ENCODE data around the gene CSRP2.
A peak's percentile ranks its signal among the peaks of the same experiment; 100 is the strongest.

Gene CSRP2

DNA sequence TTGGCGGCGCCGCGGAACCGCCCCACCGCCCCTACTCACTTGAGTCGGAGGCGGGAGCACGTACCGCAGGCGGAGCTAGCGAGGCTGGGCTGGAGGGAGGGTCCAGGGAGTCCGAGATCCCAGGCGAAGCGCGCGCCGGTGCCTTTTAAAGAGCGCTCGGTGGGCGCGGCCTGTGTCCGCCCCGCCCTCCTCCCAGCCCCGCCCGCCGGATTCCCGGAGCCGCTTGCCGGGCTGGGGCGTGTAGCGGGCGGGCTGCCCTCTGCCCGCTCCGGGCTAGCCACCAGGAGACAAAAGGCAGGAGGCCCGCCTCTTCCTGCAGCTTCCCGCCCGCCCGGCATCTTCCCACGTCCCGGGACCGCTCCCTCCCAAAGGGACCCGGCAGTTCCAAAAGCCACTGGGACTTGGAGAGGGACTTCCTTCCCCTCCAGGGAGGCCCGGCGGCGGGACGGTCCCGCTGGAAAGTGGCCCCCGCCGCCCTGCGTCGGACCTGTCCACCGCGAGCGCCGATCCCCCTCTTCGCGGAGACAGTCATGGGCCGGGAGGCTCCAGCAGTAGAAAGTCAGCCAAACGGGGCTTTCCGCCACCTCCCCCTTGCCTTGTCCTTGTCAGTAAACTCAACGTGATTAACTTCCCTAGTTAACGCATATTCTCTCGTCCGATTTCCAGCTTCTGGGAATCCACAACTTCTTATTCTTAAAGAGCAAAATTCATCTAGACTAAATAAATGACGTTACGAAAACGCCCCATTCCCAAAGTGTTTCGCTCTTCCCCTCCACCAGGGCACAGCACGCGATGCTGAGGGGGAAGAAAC, at the start of gene CSRP2:
Gene CSRP2, minus strand, starts transcription at position 121 of the 811 bp plus-strand sequence. CDS start 12,759 bp downstream, outside the sequence.
- peak; percentile 53 to 56 for DNase-seq

DNA sequence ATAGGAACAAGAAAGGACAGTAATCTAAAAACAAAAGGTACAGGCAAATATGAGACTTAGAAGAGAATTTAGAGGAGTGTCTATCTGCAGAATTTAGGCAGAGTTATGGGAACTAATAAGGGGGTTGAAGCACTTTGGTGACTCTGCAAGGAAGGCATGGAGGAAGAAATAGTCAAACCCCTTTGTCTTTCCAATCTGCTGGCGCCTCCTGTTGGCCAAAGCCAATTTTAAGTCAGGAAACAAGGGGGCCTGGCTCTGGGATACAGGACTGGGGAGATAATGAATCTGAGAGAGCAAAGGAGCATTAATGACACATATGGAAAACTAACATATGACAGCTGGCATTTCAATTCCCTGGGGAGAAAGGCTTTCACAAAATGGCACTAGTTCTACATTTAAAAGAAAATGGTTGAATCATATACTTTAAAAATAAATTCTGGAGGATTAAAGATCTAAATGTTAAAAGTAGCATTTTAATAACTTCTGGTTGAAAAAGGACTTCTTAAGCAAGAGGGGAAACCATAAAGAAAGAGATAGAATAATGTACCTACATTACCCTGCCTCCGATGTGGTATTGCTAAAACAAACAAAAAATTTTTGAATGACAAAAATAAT, 48.5 kb upstream of the CSRP2 start:
- DNase-seq = no peak

DNA sequence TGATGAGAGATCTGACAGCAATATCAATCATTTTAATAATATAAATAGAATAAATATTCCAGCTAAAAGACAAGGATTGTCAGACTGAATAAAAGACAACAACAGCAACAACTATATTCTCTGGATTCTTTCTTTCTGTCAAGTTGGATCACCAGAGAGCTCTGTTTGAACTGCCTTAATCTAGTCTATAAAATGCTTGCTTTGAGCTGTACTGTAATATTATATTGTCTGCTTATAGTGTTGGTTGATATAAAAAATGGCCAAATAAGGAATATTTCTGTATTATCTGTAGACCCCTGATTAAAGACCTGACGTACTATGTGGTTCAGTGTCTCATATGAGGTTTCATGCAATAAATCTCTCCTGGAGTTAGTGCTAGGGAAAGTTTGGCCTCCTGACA, 46.3 kb upstream of the CSRP2 start:
- no peak for DNase-seq

DNA sequence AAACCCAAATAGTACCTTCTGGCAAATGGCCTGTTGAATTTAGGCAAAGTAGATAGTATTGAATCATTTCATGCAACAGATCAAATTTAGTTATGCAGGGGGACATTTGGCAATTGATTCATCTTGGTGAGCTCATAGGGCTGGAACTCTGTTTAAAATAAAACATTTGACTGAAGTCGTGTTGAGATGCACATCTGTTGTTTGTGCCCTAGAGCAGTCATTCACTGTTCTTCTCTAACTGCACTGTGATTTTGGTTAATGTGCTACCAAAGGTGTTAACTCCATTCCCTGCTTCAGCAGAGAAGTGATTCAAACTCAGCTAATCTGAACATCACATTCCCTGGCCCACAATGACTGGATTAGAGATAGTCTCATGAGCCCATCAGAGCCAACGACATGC, 44.0 kb upstream of the CSRP2 start:
- no peak for DNase-seq

DNA sequence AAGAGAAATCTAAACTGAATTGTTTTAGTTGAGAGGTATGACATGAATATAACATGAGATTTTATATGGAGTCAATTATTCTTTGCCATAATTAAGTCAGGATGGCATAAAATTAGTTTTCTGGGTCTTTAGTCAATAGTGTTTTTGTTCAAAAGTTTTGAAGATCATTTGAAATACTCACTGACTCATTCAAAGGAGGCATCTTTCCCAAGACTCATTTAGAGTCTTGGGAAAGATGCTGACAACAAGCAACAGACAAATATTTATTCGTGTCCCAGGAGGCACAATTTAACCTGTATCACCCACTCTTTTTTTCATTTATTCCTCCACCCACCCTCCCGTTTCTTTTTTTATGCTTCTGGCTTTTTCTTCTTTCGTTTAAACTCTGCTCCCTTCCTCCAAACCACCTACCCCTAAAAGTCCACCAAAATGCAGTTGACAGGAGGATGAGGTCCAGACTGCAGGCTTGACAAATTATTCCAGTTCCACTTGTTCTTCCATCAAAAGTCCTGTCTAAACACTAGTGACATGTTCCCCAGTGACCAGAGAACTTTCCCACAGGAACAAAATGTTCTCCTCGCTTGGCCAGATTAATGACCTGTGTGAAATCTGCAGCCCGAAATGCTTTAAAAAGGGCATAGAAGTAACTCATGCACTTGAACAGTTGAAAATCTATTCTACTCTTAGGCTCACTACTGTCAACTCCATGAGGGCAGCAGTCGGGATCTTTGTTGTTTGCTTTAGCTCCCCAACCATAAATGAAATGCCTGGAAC, 43.3 kb upstream of the CSRP2 start:
- no peak for DNase-seq

DNA sequence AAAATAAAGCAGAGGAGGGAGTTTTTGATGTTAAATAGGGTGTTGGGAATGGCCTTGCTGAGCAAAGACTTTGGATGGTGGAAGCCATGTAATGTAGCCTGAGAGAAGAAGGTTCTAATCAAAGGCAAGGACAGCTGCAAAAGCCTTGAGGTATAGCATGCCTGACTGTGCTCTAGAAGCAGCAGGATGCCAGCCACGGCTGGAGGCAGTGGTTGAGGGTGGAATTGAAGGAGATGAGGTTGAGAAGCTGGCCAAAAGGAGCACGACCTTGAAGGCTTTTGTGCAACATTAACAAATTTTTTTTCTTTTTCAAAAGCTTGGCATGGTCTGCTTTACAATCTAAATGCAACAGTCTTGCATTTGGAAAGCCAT, 42.3 kb upstream of the CSRP2 start:
- DNase-seq = no peak

DNA sequence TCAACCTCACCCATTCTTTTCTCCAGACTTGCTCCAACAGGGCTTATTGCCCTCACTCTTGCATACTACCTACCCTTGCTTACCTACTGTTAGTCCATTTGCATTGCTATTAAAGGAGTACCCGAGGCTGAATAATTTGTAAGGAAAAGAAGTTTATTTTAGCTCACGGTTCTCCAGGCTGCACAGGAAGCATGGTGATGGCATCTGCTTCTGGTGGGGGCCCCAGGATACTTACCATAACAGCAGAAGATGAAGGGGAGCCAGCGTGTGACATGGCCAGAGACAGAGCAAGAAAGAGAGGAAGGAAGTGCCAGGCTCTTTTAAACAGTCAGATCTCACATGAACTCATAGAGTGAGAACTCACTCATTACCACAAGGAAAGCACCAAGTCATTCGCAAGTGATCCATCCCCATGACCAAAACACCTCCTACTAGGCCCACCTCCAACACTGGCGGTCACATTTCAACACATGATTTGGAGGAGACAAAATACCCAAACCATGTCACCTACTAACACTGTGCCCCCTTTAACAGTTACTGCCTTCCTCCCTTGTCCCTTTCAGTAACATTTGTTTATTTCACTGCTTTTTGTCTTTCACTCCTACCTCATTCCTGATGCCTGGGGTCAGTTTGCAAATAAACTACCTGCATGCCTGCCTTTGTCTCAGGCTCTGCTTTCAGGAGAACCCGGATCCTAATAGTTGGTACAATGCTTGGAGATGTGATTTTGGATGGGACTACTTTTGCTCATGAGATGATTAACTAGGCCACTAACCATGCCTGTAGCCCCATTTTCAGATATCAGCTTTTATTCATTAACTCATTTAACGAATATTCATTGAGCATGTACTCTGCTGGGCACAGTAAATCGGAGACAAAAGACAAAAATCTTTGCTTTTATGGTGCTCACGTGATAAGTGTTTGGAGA, 41.6 kb upstream of the CSRP2 start:
- DNase-seq = no peak

DNA sequence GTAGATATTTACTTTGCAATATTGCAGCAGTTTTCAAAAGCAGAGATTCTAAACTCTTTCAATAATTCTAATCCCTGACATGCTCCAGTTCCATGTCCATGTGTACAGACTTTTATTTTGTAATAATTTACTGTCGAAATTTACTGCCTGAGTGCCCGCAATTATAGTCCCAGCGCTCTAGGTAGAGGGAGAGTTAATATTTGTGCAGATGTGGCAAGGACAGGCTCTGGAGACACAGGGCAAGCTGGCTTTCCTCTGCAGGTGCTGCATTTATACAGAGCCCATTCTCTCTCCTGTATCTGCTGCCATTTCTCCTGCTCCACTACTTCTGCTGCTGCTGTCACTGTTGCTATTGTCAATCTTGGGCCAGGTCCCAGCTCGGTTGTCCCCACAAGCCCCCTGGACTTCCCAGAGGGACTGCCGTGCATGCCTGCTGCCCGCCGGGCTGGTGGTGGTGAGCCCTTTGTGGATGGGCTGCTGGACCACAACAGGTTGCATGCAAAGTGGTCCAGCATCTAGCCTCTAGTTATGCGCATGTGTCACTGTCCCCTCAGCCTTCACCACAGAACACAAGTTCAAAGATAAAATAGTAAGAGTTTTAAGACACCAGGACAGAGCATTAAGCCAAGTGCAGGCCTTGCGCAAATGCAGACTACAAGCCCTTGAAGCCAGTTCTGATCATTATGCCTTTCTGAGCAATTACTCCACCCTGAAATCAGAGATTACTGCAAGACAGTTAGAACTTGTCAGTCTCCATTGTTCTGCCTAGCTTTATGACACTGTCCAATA, 40.8 kb upstream of the CSRP2 start:
- no peak for DNase-seq

DNA sequence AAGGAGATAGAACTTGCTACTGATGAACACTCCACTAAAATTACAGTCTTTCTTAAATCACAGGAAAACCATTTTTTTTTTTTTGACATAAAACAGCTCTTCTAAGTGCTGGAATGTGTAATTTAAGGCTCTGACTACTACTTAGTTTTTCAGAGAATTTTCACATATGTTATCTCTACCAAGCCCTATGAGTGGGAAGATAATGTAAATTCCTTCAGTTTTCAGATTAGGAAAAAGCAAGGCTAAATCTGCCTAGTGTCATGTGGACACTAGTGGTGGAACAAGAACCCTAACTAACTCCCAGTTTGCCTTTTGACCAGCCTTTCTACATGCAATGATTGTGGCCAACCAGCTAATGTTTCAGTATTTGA, 37.3 kb upstream of the CSRP2 start:
- DNase-seq = no peak

DNA sequence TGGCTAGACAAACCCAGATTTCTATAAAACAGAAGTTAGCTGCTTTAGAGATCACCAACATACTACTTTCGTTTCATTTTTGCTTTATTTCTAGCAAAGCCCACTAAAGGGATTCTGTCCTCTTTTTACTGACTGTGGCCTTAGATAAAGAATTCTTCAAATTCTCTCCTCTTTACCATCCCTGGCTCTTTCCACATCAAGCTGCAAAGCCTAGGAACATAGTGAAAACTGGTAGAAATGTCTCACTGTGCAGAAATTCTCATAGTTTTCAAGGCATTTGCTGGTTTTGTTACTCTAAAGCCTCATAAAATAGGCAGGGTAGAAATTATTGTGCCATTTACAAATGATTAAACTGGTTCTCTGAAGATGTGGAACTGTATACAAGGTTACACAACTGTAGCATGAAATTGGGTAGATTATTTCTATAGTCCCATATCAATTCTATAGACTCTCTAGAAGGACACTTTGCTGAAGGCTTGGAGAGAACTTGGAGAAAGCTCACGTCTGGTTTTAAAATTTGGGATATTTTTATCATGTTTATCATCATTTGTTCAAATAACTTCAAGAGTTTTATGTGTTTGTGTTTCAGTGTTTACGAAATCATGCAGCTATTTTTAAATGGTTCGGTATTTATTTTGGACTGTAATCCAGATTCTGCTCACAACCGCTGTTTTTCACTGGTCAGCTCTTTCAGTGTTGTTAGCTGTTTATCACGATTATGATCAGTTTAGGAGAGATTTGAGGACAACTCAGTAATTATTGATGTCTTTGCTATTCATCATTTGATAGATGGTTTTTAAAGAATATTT, 36.7 kb upstream of the CSRP2 start:
- no peak for DNase-seq

DNA sequence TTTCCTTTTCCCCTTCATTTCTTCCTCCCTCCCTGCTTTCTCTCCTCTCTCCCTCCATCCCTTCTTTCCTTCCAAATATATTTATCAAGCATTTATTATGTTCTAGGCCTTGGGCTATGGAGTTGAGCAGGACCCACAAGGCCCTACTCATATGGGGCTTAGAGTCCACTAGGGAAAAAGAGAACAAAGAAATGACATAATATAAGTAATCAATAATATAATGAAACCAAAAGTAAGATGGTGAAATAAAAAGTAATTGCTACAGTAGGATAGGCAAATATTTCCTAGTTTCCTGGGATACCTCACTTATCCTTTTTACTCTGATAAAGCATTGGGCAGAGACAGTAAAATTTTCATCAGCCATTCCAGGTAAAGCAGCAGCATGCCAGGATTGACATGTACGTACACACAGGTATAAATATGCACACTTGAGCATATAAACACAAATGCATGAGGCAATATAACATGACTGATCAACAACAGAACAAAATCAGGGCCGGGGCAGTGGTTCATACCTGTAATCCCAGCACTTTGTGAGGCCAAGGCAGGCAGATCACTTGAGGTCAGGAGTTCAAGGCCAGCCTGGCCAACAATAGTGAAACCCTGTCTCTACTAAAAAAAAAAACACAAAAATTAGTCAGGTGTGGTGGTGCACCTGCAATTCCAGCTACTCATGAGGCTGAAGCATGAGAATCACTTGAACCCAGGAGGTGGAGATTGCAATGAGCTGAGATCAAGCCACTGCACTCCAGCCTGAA, 35.5 kb upstream of the CSRP2 start:
- no peak for DNase-seq

DNA sequence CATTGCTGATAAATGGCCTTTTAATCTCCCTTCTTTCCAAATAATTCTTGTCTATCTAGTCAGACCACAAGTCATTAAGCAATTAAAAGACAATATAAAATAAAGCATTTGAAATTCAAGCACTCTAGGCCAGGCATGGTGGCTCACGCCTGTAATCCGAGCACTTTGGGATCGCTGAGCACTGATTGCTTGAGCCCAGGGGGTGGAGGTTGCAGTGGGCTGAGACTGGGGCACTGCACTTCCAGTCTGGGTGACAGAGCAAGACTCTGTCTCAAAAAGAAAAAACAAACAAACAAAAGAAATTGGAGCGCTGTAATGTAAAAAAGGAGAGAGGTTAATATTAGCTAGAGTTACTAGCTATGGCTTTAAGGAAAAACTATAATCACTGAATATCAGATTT, 30.5 kb upstream of the CSRP2 start:
- no peak for DNase-seq

DNA sequence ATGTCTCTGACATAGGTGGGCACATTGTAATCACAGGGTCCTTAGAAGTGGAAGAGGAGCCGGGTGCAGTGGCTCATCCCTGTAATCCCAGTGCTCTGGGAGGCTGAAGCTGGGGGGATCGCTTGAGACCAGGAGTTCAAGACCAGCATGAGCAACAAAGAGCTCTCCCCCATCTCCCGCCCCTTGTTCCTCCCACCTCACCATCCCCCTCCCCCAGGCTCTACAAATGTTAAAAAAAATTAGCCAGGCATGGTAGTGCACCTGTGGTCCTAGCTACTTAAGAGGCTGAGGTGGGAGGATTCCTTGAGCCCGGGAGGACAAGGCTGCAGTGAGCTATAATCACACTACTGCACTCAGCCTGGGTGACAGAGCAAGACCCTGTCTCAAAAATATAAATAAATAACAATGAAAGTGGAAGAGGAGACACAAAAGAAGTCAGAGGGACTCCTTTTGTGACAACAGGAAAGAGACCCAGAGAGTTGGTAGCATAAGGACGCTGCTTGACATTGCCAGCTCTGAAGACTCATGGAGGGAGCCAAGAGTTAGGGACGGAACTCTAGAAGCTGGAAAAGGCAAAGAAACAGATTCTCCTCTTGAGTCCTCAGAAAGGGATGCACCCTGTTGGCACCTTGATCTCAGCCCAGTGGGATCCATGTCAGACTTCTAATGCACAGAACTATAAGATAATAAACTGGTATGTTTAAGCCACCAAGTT, 29.6 kb upstream of the CSRP2 start:
- no peak for DNase-seq

DNA sequence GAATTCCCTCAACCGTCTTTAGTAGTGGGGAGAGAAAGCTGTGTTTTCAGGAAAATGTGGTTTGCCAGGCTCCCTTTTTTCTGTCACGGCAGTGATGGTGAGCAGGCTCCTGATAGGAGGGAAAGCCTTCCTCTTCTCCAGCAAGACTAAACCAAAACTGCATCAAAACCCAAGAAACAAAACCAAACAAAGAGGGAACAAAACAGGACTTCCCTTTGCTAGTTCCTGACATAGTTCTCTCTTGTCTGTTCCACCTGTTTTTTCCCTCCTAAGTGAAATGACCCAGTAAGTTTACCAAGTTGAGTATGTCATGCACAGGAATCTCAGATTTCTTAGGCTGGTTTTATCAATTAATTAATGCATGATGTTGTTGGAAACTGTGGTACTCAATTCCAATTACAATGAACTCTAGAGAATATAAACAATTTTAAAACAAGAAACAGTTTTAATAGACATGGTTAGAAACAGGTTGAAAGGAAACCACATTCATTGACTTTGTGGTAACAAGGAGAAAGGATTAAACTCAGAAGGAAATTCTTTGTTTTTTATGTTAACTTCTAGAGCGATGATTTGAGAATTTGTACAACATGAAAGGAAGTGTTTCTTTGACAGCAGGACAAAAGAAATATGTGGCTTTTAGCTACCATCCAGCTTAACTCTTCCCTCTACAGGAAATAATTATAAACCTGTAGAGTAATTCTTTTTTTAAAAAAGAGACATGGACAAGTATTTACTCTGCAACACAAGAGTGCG, 23.0 kb upstream of the CSRP2 start:
- no peak for DNase-seq

DNA sequence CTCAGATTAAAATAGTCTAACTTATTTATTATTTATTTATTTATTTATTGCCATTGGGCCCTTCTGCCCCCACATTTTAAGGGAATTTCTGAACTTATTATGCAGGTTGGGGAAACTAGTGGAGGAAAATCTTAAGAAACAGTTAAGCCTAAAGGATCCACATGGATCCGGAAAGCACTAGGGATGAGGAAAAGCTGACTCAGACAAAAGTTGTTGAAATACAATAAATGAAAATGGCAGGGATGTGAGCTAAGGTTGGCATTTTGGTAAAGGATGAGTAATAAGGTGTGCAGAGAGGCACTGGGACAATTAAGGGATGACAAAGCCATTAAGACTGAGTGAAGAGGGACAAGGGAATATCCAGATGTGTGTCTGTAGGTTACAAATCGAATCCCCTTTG, 20.7 kb upstream of the CSRP2 start:
- no peak for DNase-seq

DNA sequence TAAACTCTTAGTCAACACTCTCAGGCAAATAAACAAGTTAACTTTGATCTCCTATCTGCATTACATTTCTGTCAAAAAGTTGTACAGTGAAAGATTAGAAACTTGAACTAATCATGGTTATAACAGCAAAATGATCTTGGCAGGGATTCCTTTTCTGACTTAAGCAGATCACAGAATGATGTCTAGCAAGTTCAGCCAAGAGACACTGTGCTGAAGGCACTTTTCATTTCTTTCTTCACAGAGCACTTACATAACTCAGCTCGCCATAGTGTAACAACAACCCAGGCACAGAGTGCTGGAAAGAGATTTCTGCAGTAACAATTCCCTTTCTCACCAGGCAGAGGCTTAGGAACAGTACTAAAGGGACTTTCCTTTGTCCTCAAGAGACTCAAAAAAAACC, 19.6 kb upstream of the CSRP2 start:
- no peak for DNase-seq

DNA sequence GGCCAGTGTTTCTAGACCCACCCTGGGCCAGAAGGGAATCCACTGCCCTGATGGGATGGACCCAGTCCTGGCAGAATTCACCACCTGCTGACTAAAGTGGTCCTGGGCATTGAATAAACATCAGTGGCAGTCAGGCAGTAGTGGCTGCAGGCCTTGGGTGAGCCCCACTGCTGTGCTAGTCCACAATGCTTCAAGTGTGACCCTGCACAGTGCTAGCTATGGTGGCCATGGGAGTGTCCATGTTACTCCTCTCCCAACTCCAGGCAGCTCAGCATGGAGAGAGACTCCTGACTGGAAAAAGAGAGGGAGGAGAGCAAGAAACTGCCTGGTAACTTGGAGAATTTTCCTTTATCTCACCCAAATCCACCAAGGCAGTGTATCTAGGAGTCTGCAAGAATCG, 17.5 kb upstream of the CSRP2 start:
- no peak for DNase-seq

DNA sequence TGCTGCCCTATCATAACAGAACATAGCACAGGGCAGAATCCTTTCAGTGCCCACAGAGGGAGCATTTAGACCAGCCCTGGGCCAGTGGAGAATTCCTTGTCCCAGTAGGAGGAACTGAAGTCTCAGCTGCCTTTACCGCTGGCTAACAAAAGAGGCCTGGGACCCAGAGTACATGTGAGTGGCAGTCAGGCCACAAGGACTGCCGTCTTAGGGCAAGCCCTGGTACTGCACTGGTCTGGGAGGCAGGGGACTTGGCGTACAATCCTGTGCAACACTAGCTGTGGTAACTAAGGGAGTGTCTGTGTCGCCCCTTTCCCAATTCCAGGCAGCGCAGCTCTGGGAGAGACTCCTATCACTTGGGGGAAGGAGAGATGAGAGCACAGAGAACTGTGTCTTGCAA, 17.0 kb upstream of the CSRP2 start:
- DNase-seq = no peak

DNA sequence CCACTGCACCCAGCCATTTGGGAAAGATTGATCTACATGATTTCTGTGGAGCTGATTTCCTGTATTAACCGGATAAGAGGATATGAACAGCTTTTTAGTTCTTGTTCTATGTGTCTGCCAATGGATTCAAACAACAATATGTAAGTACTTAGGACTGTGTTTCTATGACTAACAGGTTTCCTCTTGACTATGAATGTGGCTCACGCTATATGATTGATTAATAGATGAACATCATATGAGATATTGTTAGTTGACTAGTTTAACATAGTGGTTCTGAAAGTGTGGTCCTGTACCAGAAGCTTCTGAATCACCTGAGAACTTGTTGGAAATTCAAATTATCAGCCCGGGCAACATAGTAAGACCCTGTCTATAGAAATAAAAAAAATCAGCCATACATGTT, 12.8 kb upstream of the CSRP2 start:
- no peak for DNase-seq
